PC-3 (cell line): ENCODE measurements around the gene NUTM2E.
"Not testable (repeated sequence)": the region's sequence is repeated elsewhere in the genome, so short reads cannot be mapped to it uniquely, and the experiment has no call there.

ENCODE experiments used
- EZH2 ChIP-seq: fragments of 300-600 bp; sonication (generic); IDR thresholded peaks from one replicate; pipeline ENCODE4 v1.6.1; 2017; ENCODE audit warnings: antibody characterized with exemption, mild to moderate bottlenecking, low read length; ENCODE audit not compliant: unreplicated experiment
- EZH2phosphoT487 ChIP-seq: fragments of 300-600 bp; sonication (generic); IDR thresholded peaks from 2 replicates; pipeline ENCODE4 v1.6.1; 2018; ENCODE audit warnings: mild to moderate bottlenecking, antibody characterized with exemption, low read length, borderline replicate concordance
- TF ChIP-seq, protein P1 (sequence below): fragments of 300-600 bp; sonication (generic); conservative IDR thresholded peaks from 2 replicates; pipeline ENCODE4 v1.5.1; 2017; ENCODE audit warnings: antibody characterized with exemption, low read depth, mild to moderate bottlenecking, low read length

DNA sequence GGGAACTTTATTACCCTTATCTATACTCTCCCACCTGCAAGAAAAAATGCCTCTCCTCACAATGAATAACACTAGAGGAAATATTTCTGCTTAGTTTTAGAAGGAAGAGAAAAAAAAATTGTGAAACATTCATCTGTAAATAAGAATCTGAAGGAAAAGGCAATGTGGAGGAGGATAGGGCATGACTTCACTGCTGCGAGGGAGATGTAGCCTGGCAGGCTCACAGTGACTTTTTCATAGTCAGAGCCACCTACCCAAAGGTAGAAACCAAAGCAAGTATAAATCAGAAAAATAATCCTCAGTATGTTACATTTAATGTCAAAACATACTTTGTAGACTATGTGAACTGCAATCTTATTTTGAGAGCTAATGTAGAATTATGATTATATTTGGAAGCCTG is 10.4 kb downstream of the NUTM2E start:
- TF ChIP-seq, protein P1, sequence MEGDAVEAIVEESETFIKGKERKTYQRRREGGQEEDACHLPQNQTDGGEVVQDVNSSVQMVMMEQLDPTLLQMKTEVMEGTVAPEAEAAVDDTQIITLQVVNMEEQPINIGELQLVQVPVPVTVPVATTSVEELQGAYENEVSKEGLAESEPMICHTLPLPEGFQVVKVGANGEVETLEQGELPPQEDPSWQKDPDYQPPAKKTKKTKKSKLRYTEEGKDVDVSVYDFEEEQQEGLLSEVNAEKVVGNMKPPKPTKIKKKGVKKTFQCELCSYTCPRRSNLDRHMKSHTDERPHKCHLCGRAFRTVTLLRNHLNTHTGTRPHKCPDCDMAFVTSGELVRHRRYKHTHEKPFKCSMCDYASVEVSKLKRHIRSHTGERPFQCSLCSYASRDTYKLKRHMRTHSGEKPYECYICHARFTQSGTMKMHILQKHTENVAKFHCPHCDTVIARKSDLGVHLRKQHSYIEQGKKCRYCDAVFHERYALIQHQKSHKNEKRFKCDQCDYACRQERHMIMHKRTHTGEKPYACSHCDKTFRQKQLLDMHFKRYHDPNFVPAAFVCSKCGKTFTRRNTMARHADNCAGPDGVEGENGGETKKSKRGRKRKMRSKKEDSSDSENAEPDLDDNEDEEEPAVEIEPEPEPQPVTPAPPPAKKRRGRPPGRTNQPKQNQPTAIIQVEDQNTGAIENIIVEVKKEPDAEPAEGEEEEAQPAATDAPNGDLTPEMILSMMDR, result not testable (repeated sequence)
- not testable (repeated sequence) for TF ChIP-seq EZH2, EZH2phosphoT487
